SH-SY5Y (cell line): ENCODE results near the gene TXNRD1.

Experiments
- GATA2 ChIP-seq: IDR thresholded peaks from 2 replicates; pipeline ENCODE4 v1.6.1; 2011; ENCODE audit warnings: mild to moderate bottlenecking, low read depth, low read length
- GATA3 ChIP-seq: IDR thresholded peaks from 2 replicates; pipeline ENCODE4 v1.6.1; 2011; ENCODE audit warnings: low read depth, mild to moderate bottlenecking, low read length, moderate library complexity

Gene TXNRD1

GRCh38 chr12:104219908-104220404 is 4.4 kb downstream of the TXNRD1 start:
- TF ChIP-seq GATA3 (peak; percentile 71), GATA2 (peak; percentile 95)

GRCh38 chr12:104220931-104221330 is 5.4 kb downstream of the TXNRD1 start:
- TF ChIP-seq GATA2 (no peak), GATA3 (no peak)

DNA sequence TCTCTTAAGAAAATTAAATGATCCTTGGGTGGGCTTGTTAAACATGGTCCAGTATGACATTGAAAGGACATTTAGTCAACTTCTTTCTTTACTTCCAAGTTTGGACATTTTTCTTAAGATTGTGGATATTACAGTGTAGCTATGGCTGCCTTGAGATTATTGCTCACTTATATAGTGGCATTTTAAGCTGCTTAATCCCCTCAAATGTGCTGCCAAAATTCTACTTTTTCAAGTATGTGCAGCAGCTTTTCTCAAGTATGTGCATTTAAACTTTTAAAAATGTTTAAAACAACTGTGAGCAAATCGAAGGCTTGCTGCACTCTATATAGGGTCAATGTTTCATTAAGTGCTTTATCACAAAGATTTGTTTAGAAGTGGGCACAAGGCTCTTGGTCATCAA is 7.4 kb downstream of the TXNRD1 start:
- TF ChIP-seq GATA2 (no peak), GATA3 (no peak)

GRCh38 chr12:104223712-104224111 is 8.1 kb downstream of the TXNRD1 start:
- no peak for TF ChIP-seq GATA2
- TF ChIP-seq GATA3: no peak

- TF ChIP-seq GATA2 (no peak), GATA3 (no peak)
Measured at GRCh38 chr12:104226672-104227071, 11.1 kb downstream of the TXNRD1 start.

GRCh38 chr12:104230304-104231095 is 14.9 kb downstream of the TXNRD1 start:
- no peak for TF ChIP-seq GATA3
- no peak for TF ChIP-seq GATA2

GRCh38 chr12:104232609-104233280 is 17.2 kb downstream of the TXNRD1 start:
- TF ChIP-seq GATA3: no peak

DNA sequence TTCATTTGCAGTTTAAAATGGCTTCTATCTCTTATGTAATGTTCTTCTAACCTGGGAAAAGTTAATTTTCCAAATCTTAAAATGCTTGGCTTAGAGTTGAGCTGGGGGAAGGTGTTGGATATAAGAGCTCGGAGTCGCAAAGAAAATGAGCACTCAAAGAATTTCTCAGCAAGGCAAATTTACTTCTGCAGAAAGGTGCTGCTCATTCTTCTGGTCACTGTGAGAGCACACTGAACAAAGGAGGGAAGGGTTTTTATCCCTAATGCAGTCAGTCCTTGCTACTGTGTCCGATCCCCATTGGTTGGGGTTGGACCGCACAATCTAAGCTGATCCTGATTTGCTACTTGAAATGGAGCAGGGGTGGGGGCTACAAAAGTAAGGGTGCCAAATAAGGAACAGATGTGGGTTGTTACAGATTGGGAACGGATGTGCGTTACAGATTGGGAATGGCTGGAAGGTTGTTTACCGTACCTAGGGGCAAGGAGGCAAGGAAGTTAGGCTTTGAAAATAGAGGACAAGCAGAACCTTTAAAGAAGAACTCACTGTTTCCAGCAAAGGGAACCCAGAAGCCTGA is 19.4 kb downstream of the TXNRD1 start:
- TF ChIP-seq GATA3 (no peak), GATA2 (no peak)

- TF ChIP-seq GATA3 (no peak), GATA2 (no peak)
Measured at GRCh38 chr12:104237930-104238329, 22.4 kb downstream of the TXNRD1 start.

GRCh38 chr12:104242546-104243206 is 27.1 kb downstream of the TXNRD1 start:
- TF ChIP-seq GATA2: no peak
- TF ChIP-seq GATA3: no peak

DNA sequence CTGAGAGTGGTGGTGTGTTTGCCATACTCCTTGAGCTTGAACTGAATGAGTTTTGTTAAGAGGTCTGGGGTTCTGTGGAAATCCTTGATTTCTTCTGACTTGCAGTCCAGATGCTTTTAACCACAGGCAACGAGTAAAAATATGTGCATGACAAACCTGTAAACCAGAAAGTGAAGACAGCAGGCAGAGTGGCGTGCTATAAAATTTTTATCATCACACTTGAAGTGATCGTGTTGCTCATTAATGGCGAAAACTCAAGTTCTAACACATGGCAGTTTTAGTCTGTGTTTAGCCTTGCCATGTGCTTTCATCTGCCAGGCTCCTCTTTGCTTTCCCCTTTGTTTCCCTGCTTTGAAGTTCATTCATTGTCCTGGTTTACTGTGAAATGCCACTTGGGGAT is 28.0 kb downstream of the TXNRD1 start:
- TF ChIP-seq GATA3 (no peak), GATA2 (no peak)

DNA sequence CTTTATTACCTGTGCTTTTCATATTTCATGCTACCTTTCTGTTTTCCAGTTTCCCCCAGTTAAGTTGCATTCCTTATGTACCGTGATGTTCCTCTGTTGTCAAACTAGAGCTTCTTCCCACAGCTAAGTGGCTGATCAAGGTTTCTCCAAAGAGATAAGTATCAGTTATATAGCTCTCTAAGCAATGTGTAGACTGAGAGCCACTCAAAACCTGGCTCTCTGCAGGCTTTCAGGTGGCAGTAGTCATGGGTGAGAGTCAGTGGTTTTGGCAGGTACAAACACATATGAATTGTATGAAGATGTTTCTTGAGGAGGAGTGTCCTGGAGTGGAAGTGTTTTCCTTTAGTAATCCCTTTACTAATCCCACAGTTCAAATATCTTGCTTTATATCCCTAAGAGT is 28.4 kb downstream of the TXNRD1 start:
- TF ChIP-seq GATA3 (no peak), GATA2 (no peak)

DNA sequence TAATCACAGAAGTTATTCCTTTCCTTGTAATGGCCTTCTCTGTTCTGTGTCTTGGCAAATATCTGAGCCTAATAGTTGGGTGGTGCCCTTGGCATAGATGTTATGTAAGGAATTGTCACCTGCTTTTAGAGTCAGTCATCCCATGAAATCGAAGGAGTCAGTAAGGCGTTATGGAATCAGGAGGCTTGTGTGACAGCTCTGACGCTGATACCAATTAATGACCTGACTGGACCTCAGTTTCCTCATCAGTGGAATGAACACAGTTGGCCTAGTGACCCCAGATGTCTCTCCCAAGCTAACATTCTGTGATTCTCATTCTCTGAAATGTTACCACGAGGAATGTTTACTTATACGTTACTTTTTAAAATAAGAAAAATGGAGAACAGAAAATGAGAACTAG is 32.1 kb downstream of the TXNRD1 start:
- TF ChIP-seq GATA2 (no peak), GATA3 (no peak)

DNA sequence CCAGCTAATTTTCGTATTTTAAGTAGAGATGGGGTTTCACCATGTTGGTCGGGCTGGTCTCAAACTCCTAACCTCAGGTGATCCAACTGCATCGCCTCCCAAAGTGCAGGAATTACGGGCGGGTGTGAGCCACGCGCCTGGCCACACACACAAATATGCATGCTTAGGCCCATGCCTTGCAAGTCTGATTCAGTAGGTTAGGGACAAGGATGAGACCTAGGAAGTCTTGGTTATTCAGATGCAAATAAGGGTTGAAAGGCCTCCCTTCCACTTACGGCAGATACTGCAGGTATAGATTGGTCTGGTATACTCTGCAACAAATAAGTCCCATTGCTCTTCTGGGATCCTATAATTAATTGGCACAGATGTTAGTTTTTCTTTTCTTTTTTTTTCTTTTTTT is 32.9 kb downstream of the TXNRD1 start:
- TF ChIP-seq GATA3 (no peak), GATA2 (no peak)

DNA sequence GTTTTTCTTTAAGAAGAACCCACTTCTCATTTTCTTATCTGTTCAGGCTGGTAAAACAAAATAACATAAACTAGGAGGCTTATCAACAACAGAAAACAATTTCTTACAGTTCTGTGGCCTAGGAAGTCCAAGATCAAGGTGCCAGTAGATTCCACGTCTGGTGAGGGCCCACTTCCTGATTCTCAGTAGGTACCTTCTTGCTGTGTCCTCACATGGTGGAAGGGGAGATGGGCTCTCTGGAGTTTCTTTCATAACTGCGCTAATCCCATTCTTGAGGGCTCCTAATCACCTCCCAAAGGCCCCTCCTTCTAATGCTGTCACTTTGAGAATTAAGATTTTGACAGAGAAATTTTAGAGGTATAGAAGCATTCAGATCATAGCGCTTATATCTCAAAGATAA is 33.4 kb downstream of the TXNRD1 start:
- TF ChIP-seq GATA3 (no peak), GATA2 (no peak)
